Measurements from ENCODE around the gene PEMT. TPM values are rescaled to one million over a fixed set of nuclear protein-coding genes. Genes with fewer than 3 reads are reported as not detected.

Gene PEMT
- total RNA-seq, 4 donors from 2014 or later: 3.2 to 10.2 (median 7.1) TPM

GRCh38 chr17:17502741-17503565 is 88.6 kb downstream of the PEMT start:
- intact Hi-C loops (cut with DNase I; ENCODE audit: low total_unique reads): no loop called here
- no peak for DNase-seq
- 93% methylated on average over 16 to 21 of the region's 21 CpGs for WGBS, 2 donors (ENCODE audit: low coverage in 1 of 2)

GRCh38 chr17:17500999-17501605 is 90.4 kb downstream of the PEMT start:
- H3K4me3 ChIP-seq: no peak overlapping the region
- intact Hi-C loops (cut with DNase I; ENCODE audit: low total_unique reads) (no loop called here), in situ Hi-C loops (cut with MboI; ENCODE audit: low pct_ligation_motif_present in 1 of 4, low pct_unique_long_range_greater_than_20kb in 1 of 4, low sequenced_read_pairs in 3 of 4) (loop anchor here in 2 of 4 donors (10.0 kb wide), 2 partner anchors 144 to 146 kb away; no protein-coding TSS in a partner anchor)
- H3K27me3 ChIP-seq: no peaks in the 10 kb centered on the region
- WGBS, 2 donors (ENCODE audit: low coverage in 1 of 2): 67% methylated on average over 14 of the region's 14 CpGs; no CpG with 5 or more reads in 1 of the 2 donors
- peaks cover 0 to 12% (median 9%) of the 10 kb centered on the region in 4 donors for H3K4me1 ChIP-seq
- H3K27ac ChIP-seq: no peak overlapping the region
- H3K36me3 ChIP-seq: no peaks in the 10 kb centered on the region
- DNase-seq: no peak
- no peak for TF ChIP-seq CTCF (IDR thresholded peaks at IDR 0.05)
- TF ChIP-seq POLR2A (IDR thresholded peaks at IDR 0.05): no peak
- TF ChIP-seq POLR2AphosphoS5 (IDR thresholded peaks at IDR 0.05): no peak
- no peak for TF ChIP-seq EP300 (IDR thresholded peaks at IDR 0.05; ENCODE audit: low read depth)
- H3K9me3 ChIP-seq: no peaks in the 10 kb centered on the region

More at GRCh38 chr17:17502741-17503565, 88.6 kb downstream of the PEMT start:
- Histone ChIP-seq H3K4me3 (no peak overlapping the region), H3K27me3 (no peaks in the 10 kb centered on the region), H3K27ac (no peak overlapping the region), H3K9me3 (no peaks in the 10 kb centered on the region), H3K4me1 (peaks cover 0 to 17% (median 10%) of the 10 kb centered on the region in 4 donors), H3K36me3 (no peaks in the 10 kb centered on the region)
- in situ Hi-C loops (cut with MboI; ENCODE audit: low pct_ligation_motif_present in 1 of 4, low pct_unique_long_range_greater_than_20kb in 1 of 4, low sequenced_read_pairs in 3 of 4): loop anchor here in 2 of 4 donors (10.0 kb wide), 2 partner anchors 142 to 148 kb away; no protein-coding TSS in a partner anchor
- TF ChIP-seq POLR2AphosphoS5 (IDR thresholded peaks at IDR 0.05) (no peak), EP300 (IDR thresholded peaks at IDR 0.05; ENCODE audit: low read depth) (no peak), CTCF (IDR thresholded peaks at IDR 0.05) (no peak), POLR2A (IDR thresholded peaks at IDR 0.05) (no peak)

- peaks cover 4 to 26% (median 24%) of the 10 kb centered on the region in 4 donors for H3K4me1 ChIP-seq
- DNase-seq: no peak
- peaks cover 7% of the 10 kb centered on the region for H3K27me3 ChIP-seq
- no peaks in the 10 kb centered on the region for H3K9me3 ChIP-seq
- in situ Hi-C loops (cut with MboI; ENCODE audit: low pct_ligation_motif_present in 1 of 4, low pct_unique_long_range_greater_than_20kb in 1 of 4, low sequenced_read_pairs in 3 of 4) (loop anchor here in 2 of 4 donors (10.0 kb wide), 2 partner anchors 145 kb away; no protein-coding TSS in a partner anchor), intact Hi-C loops (cut with DNase I; ENCODE audit: low total_unique reads) (loop anchor here (5.0 kb wide), 1 partner anchor 73 kb away; no protein-coding TSS in a partner anchor)
- H3K4me3 ChIP-seq: no peak overlapping the region
- 83% methylated on average over 17 of the region's 17 CpGs; no CpG with 5 or more reads in 1 of the 2 donors for WGBS, 2 donors (ENCODE audit: low coverage in 1 of 2)
- H3K27ac ChIP-seq: no peak overlapping the region
- no peaks in the 10 kb centered on the region for H3K36me3 ChIP-seq
- TF ChIP-seq CTCF (IDR thresholded peaks at IDR 0.05) (no peak), EP300 (IDR thresholded peaks at IDR 0.05; ENCODE audit: low read depth) (no peak), POLR2AphosphoS5 (IDR thresholded peaks at IDR 0.05) (no peak), POLR2A (IDR thresholded peaks at IDR 0.05) (no peak)
Measured at GRCh38 chr17:17499402-17500145, 91.9 kb downstream of the PEMT start.

Data from transverse colon (tissue), 4 donors.